Panc1 (cell line): ENCODE results near the gene SOHLH2. TPM values are rescaled to one million over a fixed set of nuclear protein-coding genes. Genes with fewer than 3 reads are reported as not detected.

Experiments
- ATAC-seq: fragments of 200-7000 bp; cut with Tn5 transposase; 2 replicates; pipeline ENCODE4 v1.9.1; 2020; ENCODE audit warnings: mild to moderate bottlenecking, moderate library complexity
- BruUV-seq: library from RNA; stranded (reverse); fragments of 400-500 nt; replicated peaks from 2 replicates; lab custom pipeline; 2021; lab: Mats Ljungman, UMichigan
- CTCF ChIA-PET: fragments of 300-600 bp; sonication (Branson Sonifier 250); formaldehyde crosslinking; loops from one replicate; lab custom pipeline; 2022; ENCODE audit warnings: antibody characterized with exemption; lab: Charles Lee
- POLR2A ChIA-PET: fragments of 300-600 bp; sonication (Branson Sonifier 250); formaldehyde crosslinking; loops from one replicate; lab custom pipeline; 2022; ENCODE audit warnings: antibody characterized with exemption; lab: Charles Lee
- DNase-seq: peaks from one replicate; pipeline ENCODE4 v3.0.0-alpha.2; 2010; ENCODE audit warnings: low read depth, low spot score
- H3K27ac ChIP-seq: 2 replicates; pipeline ENCODE4 v1.5.1; 2011; ENCODE audit warnings: mild to moderate bottlenecking, low read length, inconsistent platforms
- H3K27me3 ChIP-seq: fragments of 200-500 bp; sonication (Bioruptor generic); 2 replicates; pipeline ENCODE4 v1.6.0; 2014; ENCODE audit warnings: low read length, inconsistent platforms; ENCODE audit not compliant: control insufficient read depth, insufficient read depth
- H3K36me3 ChIP-seq: fragments of 200-500 bp; sonication (Bioruptor generic); 2 replicates; pipeline ENCODE4 v1.5.1; 2014; ENCODE audit warnings: inconsistent platforms, mild to moderate bottlenecking, low read length, moderate library complexity; ENCODE audit not compliant: control insufficient read depth, insufficient read depth
- H3K4me1 ChIP-seq: 2 replicates; pipeline ENCODE4 v1.5.1; 2011; ENCODE audit warnings: inconsistent platforms, mild to moderate bottlenecking, low read length, moderate library complexity; ENCODE audit not compliant: control insufficient read depth, insufficient read depth
- H3K4me3 ChIP-seq, 2 experiments: 2 replicates each; pipeline ENCODE4 v1.5.1; 2011 to 2012; ENCODE audit warnings: low read depth in 2 of 2, low read length in 2 of 2, mild to moderate bottlenecking in 2 of 2, inconsistent platforms in 1 of 2, moderate library complexity in 1 of 2
- H3K9me3 ChIP-seq: fragments of 200-500 bp; sonication (Bioruptor generic); 2 replicates; pipeline ENCODE4 v1.5.1; 2014; ENCODE audit warnings: low read depth, mild to moderate bottlenecking, inconsistent platforms, low read length, moderate library complexity; ENCODE audit not compliant: control insufficient read depth, insufficient read depth
- CTCF ChIP-seq: fragments of 450-650 bp; IDR thresholded peaks from 2 replicates; pipeline ENCODE4 v1.5.1; 2017; ENCODE audit warnings: mild to moderate bottlenecking
- POLR2AphosphoS5 ChIP-seq: IDR thresholded peaks from 2 replicates; pipeline ENCODE4 v1.6.1; 2012; ENCODE audit warnings: mild to moderate bottlenecking, low read depth, low read length, moderate library complexity
- REST ChIP-seq, 2 experiments: IDR thresholded peaks; 2 replicates each; pipeline ENCODE4 v1.6.1; 2011 to 2012; ENCODE audit warnings: low read depth in 2 of 2, control low read depth in 1 of 2, low read length in 1 of 2, mild to moderate bottlenecking in 1 of 2, moderate library complexity in 1 of 2; ENCODE audit not compliant: insufficient read depth in 1 of 2
- SIN3A ChIP-seq: IDR thresholded peaks from 2 replicates; pipeline ENCODE4 v1.6.1; 2012; ENCODE audit warnings: low read depth, mild to moderate bottlenecking, low read length, moderate library complexity, borderline replicate concordance; ENCODE audit not compliant: insufficient read depth
- TCF7L2 ChIP-seq: IDR thresholded peaks from 2 replicates; pipeline ENCODE4 v1.6.1; 2011; ENCODE audit warnings: mild to moderate bottlenecking, low read depth, low read length, inconsistent platforms
- in situ Hi-C: cut with HindIII; loops from 2 replicates; pipeline ENCODE4 v1.10.0; 2016; ENCODE audit warnings: low sequenced_read_pairs, low pct_unique_long_range_greater_than_20kb
- intact Hi-C: fragments of 100-400 bp; cut with micrococcal nuclease; formaldehyde crosslinking; loops from one replicate; pipeline ENCODE4 v1.10.0; 2022; ENCODE audit not compliant: unreplicated experiment
- total RNA-seq: library from RNA; stranded (reverse); gene quantifications from one replicate; pipeline ENCODE4 v1.2.1, GENCODE V29; 2021; ENCODE audit not compliant: unreplicated experiment

Gene SOHLH2
- total RNA-seq, 1 experiment from 2014 or later, result 0.08 TPM

GRCh38 chr13:36163809-36164308, 50.5 kb downstream of the SOHLH2 start:
- intact Hi-C loops, result no loop called here

GRCh38 chr13:36163286-36163685, 51.1 kb downstream of the SOHLH2 start:
- TF ChIP-seq TCF7L2, result no peak
- TF ChIP-seq REST (IDR thresholded peaks at IDR 0.05; ENCODE audit: insufficient read depth in 1 of 2, low read depth in 2 of 2, low read length in 1 of 2), result no peak
- TF ChIP-seq SIN3A, result no peak
- TF ChIP-seq CTCF, result no peak
- TF ChIP-seq POLR2AphosphoS5, result no peak
- intact Hi-C loops (no loop called here), in situ Hi-C loops (no loop called here)
- no peaks in the 10 kb centered on the region for H3K27me3 ChIP-seq
- no peaks in the 10 kb centered on the region for H3K4me1 ChIP-seq
- POLR2A ChIA-PET, result no interaction called here
- no peak for ATAC-seq
- H3K27ac ChIP-seq, result no peak overlapping the region
- CTCF ChIA-PET, result no interaction called here
- no TSS peak for BruUV-seq
- no peak for DNase-seq
- H3K4me3 ChIP-seq, result no peak overlapping the region
- no peaks in the 10 kb centered on the region for H3K36me3 ChIP-seq
- H3K9me3 ChIP-seq, result no peaks in the 10 kb centered on the region

More at GRCh38 chr13:36163809-36164308, 50.5 kb downstream of the SOHLH2 start:
- Histone ChIP-seq H3K27me3 (no peaks in the 10 kb centered on the region), H3K9me3 (no peaks in the 10 kb centered on the region), H3K4me1 (no peaks in the 10 kb centered on the region), H3K27ac (no peak overlapping the region), H3K4me3 (no peak overlapping the region), H3K36me3 (no peaks in the 10 kb centered on the region)
- ChIA-PET POLR2A (no interaction called here), CTCF (no interaction called here)
- in situ Hi-C loops, result no loop called here
- BruUV-seq, result no TSS peak
- ATAC-seq (no peak), DNase-seq (no peak)
- no peak for TF ChIP-seq TCF7L2
- TF ChIP-seq CTCF, result no peak
- no peak for TF ChIP-seq POLR2AphosphoS5
- no peak for TF ChIP-seq SIN3A
- no peak for TF ChIP-seq REST (IDR thresholded peaks at IDR 0.05; ENCODE audit: insufficient read depth in 1 of 2, low read depth in 2 of 2, low read length in 1 of 2)
